Measurements from ENCODE around the gene PRICKLE1.

PRICKLE1 gene

GRCh38 chr12:42615006-42615405 is 25.5 kb upstream of the PRICKLE1 start:
- TF ChIP-seq POLR2AphosphoS5 (IDR thresholded peaks at IDR 0.05; ENCODE audit: low read depth, low read length) (no peak), REST (IDR thresholded peaks at IDR 0.05; ENCODE audit: insufficient read depth in 1 of 2, low read depth in 2 of 2, low read length in 2 of 2) (no peak), FOXP2 (optimal IDR thresholded peaks at IDR 0.05; ENCODE audit: borderline replicate concordance, extremely low read depth, extremely low read length, insufficient read depth) (no peak), TAF1 (IDR thresholded peaks at IDR 0.05; ENCODE audit: borderline replicate concordance, insufficient read depth, low read length) (no peak), SIN3A (IDR thresholded peaks at IDR 0.05; ENCODE audit: borderline replicate concordance, insufficient read depth, low read length) (no peak)

GRCh38 chr12:42612231-42612613 is 22.7 kb upstream of the PRICKLE1 start:
- TF ChIP-seq POLR2AphosphoS5 (IDR thresholded peaks at IDR 0.05; ENCODE audit: low read depth, low read length) (no peak), SIN3A (IDR thresholded peaks at IDR 0.05; ENCODE audit: borderline replicate concordance, insufficient read depth, low read length) (no peak), REST (IDR thresholded peaks at IDR 0.05; ENCODE audit: insufficient read depth in 1 of 2, low read depth in 2 of 2, low read length in 2 of 2) (no peak), TAF1 (IDR thresholded peaks at IDR 0.05; ENCODE audit: borderline replicate concordance, insufficient read depth, low read length) (no peak), FOXP2 (optimal IDR thresholded peaks at IDR 0.05; ENCODE audit: borderline replicate concordance, extremely low read depth, extremely low read length, insufficient read depth) (no peak)

- TF ChIP-seq SIN3A (IDR thresholded peaks at IDR 0.05; ENCODE audit: borderline replicate concordance, insufficient read depth, low read length) (no peak), TAF1 (IDR thresholded peaks at IDR 0.05; ENCODE audit: borderline replicate concordance, insufficient read depth, low read length) (no peak), REST (IDR thresholded peaks at IDR 0.05; ENCODE audit: insufficient read depth in 1 of 2, low read depth in 2 of 2, low read length in 2 of 2) (no peak), FOXP2 (optimal IDR thresholded peaks at IDR 0.05; ENCODE audit: borderline replicate concordance, extremely low read depth, extremely low read length, insufficient read depth) (no peak), POLR2AphosphoS5 (IDR thresholded peaks at IDR 0.05; ENCODE audit: low read depth, low read length) (no peak)
These were observed 22.2 kb upstream of the PRICKLE1 start for GRCh38 chr12:42611571-42612230.

GRCh38 chr12:42609605-42610004 is 20.1 kb upstream of the PRICKLE1 start:
- TF ChIP-seq FOXP2 (optimal IDR thresholded peaks at IDR 0.05; ENCODE audit: borderline replicate concordance, extremely low read depth, extremely low read length, insufficient read depth) = no peak
- TF ChIP-seq TAF1 (IDR thresholded peaks at IDR 0.05; ENCODE audit: borderline replicate concordance, insufficient read depth, low read length) = no peak
- no peak for TF ChIP-seq SIN3A (IDR thresholded peaks at IDR 0.05; ENCODE audit: borderline replicate concordance, insufficient read depth, low read length)
- TF ChIP-seq REST (IDR thresholded peaks at IDR 0.05; ENCODE audit: insufficient read depth in 1 of 2, low read depth in 2 of 2, low read length in 2 of 2) = no peak
